Suprapubic skin (tissue), 4 donors: ENCODE data around the gene SCN4A. TPM values are rescaled to one million over a fixed set of nuclear protein-coding genes. Genes with fewer than 3 reads are reported as not detected.
A peak's percentile ranks its signal among the peaks of the same experiment; 100 is the strongest.
"Not testable (repeated sequence)": the region's sequence is repeated elsewhere in the genome, so short reads cannot be mapped to it uniquely, and the experiment has no call there.

Experiments used
- DNase-seq, 2 donors: peaks; one replicate each; pipeline ENCODE4 v3.0.0-alpha.2; 2019; ENCODE audit warnings: low spot score in 2 of 2
- H3K27ac ChIP-seq: fragments of 200-600 bp; sonication (generic); one replicate; pipeline ENCODE4 v1.5.1; 2019
- H3K27me3 ChIP-seq: fragments of 200-600 bp; sonication (generic); one replicate; pipeline ENCODE4 v1.5.1; 2019
- H3K36me3 ChIP-seq: fragments of 200-600 bp; sonication (generic); one replicate; pipeline ENCODE4 v1.5.1; 2019
- H3K4me1 ChIP-seq: fragments of 200-600 bp; sonication (generic); one replicate; pipeline ENCODE4 v1.5.1; 2019
- H3K4me3 ChIP-seq: fragments of 200-600 bp; sonication (generic); one replicate; pipeline ENCODE4 v1.5.1; 2019; ENCODE audit warnings: mild to moderate bottlenecking
- H3K9me3 ChIP-seq: fragments of 200-600 bp; sonication (generic); one replicate; pipeline ENCODE4 v1.5.1; 2019
- EP300 ChIP-seq: sonication (generic); formaldehyde crosslinking; IDR thresholded peaks from one replicate; pipeline ENCODE4 v1.6.1; 2017; ENCODE audit warnings: antibody characterized with exemption
- POLR2A ChIP-seq, 2 donors: fragments of 450-650 bp; IDR thresholded peaks; one replicate each; pipeline ENCODE4 v1.6.1; 2017; ENCODE audit warnings: antibody characterized with exemption in 2 of 2, mild to moderate bottlenecking in 2 of 2, moderate library complexity in 2 of 2
- POLR2AphosphoS5 ChIP-seq, 3 donors: sonication (generic); formaldehyde crosslinking; IDR thresholded peaks; one replicate each; pipeline ENCODE4 v1.6.1; 2017; ENCODE audit warnings: antibody characterized with exemption in 3 of 3
- WGBS: methylation state at CpG from one replicate; pipeline ENCODE4 v1.1.5; 2018; 5-methylcytosine and 5-hydroxymethylcytosine counted together
- total RNA-seq, 4 donors: library from RNA; depleted of rRNA; stranded (reverse); fragments of >200 nt; gene quantifications; one replicate each; pipeline ENCODE4 v1.1.0, GENCODE V29; 2016
- TF ChIP-seq, protein P1 (sequence below), 2 donors: fragments of 200-600 bp in 1 of 2; fragments of 450-650 bp in 1 of 2; sonication (generic) in 1 of 2; IDR thresholded peaks; one replicate each; pipeline ENCODE4 v1.5.1; 2016 to 2019; ENCODE audit warnings: antibody characterized with exemption in 2 of 2, mild to moderate bottlenecking in 1 of 2, moderate library complexity in 1 of 2

SCN4A gene
- 1 to 10 TPM in 2 of 4 donors, under 1 TPM in 2; 0.45 to 4.5 (median 1.6) TPM for total RNA-seq

DNA sequence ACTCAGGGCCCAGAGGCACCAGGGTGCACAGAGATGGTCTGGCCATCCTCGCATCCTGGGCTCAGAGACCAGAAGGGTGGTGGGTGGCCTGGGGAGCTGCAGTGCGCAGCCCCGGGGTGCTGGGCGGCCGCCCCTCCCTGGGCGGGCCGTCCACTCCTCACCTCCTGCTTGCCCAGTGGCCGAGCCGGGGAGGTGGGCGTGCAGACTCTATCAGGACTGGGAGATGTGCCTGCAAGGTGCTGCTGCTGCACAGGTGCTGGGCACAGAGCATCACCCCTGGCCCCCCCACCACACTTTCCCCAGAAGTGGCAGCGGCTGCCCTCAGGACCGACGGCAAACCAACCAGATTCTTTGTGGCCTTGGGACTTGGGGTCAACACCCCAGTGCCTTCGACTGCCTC is at the start of gene SCN4A:
Gene SCN4A (minus strand): TSS at position 123 of the 400 bp plus-strand sequence. CDS start 77 bp downstream, at position 46.
- no peak within 1 kb of the TSS for H3K27ac ChIP-seq
- 100% methylated on average over 5 of the region's 14 CpGs for WGBS
- DNase-seq = no peak
- H3K4me1 ChIP-seq = peaks cover 6% of the 10 kb centered on the region
- no peaks in the 10 kb centered on the region for H3K36me3 ChIP-seq
- no peaks in the 10 kb centered on the region for H3K27me3 ChIP-seq
- TF ChIP-seq POLR2A (IDR thresholded peaks at IDR 0.05) (no peak), EP300 (no peak), POLR2AphosphoS5 (IDR thresholded peaks at IDR 0.05) (no peak)
- TF ChIP-seq, protein P1, sequence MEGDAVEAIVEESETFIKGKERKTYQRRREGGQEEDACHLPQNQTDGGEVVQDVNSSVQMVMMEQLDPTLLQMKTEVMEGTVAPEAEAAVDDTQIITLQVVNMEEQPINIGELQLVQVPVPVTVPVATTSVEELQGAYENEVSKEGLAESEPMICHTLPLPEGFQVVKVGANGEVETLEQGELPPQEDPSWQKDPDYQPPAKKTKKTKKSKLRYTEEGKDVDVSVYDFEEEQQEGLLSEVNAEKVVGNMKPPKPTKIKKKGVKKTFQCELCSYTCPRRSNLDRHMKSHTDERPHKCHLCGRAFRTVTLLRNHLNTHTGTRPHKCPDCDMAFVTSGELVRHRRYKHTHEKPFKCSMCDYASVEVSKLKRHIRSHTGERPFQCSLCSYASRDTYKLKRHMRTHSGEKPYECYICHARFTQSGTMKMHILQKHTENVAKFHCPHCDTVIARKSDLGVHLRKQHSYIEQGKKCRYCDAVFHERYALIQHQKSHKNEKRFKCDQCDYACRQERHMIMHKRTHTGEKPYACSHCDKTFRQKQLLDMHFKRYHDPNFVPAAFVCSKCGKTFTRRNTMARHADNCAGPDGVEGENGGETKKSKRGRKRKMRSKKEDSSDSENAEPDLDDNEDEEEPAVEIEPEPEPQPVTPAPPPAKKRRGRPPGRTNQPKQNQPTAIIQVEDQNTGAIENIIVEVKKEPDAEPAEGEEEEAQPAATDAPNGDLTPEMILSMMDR (IDR thresholded peaks at IDR 0.05) = no peak
- H3K9me3 ChIP-seq = no peaks in the 10 kb centered on the region
- H3K4me3 ChIP-seq = no peak within 1 kb of the TSS

DNA sequence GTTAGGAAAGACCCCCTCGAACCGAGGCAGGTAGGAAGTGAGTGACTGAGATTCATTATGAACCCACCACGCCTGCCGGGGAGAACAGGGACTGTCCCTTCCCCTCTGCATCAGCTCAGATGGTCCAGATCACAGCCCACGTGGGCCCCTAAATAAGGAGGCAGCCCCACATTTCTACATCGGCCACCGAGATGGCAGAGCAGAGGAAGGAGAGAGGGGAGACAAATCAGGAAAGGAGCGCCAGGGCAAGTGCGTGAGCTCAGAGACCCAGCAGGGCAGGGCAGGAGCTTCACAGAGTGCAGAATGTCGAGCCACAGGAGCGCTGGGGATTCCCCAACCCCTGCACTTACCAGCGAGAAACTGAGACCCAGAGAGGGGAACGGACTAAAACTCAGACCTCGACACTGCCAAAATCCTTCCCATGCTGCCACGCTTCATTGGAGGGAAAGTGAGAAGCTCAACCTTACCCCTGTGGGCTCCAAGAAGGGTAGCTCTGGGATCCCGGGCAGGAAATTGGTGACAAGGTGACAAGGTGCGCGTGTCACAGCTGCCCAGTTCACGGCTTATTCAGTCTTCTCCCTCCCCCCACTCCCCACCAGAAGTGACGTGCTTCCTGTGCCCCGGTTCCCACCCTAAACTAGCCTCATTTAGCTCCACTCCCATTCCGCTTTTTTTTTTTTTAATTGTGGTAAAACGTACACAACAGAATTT is 47.5 kb upstream of the SCN4A start, which contains the start of gene ICAM2:
Gene ICAM2 (minus strand): TSS at position 578 of the 711 bp plus-strand sequence. CDS start 13,942 bp downstream, outside the sequence.
- 27% methylated on average over 22 of the region's 23 CpGs for WGBS
- peaks cover 7% of the 10 kb centered on the region for H3K4me1 ChIP-seq

DNA sequence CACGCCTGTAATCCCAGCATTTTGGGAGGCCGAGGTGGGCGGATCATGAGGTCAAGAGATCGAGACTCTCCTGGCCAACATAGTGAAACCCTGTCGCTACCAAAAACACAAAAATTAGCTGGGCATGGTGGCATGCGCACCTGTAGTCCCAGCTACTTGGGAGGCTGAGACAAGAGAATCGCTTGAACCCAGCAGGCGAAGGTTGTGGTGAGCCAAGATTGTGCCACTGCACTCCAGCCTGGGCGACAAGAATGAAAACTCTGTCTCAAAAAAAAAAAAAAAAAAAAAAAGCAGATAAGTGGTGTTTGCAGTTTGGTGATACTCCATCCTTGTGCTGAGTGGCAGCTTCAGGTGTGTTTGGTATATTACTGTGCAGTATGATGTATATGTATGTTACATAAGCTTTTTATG is 46.8 kb upstream of the SCN4A start:
- H3K27me3 ChIP-seq, H3K9me3 ChIP-seq, H3K36me3 ChIP-seq: not testable (repeated sequence)
- peak; percentile 10 to 23 for DNase-seq
- peak overlapping the region; percentile 40 for H3K4me3 ChIP-seq
- peaks cover 11% of the 10 kb centered on the region for H3K4me1 ChIP-seq
- peak overlapping the region; percentile 73 for H3K27ac ChIP-seq
- 78% methylated on average over 9 of the region's 9 CpGs for WGBS

More for the DNA sequence above, 47.5 kb upstream of the SCN4A start, which contains the start of gene ICAM2:
- peak within 1 kb of the TSS; percentile 40 for H3K4me3 ChIP-seq
- H3K9me3 ChIP-seq = no peaks in the 10 kb centered on the region
- peak within 1 kb of the TSS; percentile 73 for H3K27ac ChIP-seq
- H3K36me3 ChIP-seq = no peaks in the 10 kb centered on the region
- H3K27me3 ChIP-seq = no peaks in the 10 kb centered on the region
- TF ChIP-seq, protein P1 (IDR thresholded peaks at IDR 0.05) = no peak
- no peak for TF ChIP-seq POLR2AphosphoS5 (IDR thresholded peaks at IDR 0.05)
- peak; percentile 75 to 84 for DNase-seq

DNA sequence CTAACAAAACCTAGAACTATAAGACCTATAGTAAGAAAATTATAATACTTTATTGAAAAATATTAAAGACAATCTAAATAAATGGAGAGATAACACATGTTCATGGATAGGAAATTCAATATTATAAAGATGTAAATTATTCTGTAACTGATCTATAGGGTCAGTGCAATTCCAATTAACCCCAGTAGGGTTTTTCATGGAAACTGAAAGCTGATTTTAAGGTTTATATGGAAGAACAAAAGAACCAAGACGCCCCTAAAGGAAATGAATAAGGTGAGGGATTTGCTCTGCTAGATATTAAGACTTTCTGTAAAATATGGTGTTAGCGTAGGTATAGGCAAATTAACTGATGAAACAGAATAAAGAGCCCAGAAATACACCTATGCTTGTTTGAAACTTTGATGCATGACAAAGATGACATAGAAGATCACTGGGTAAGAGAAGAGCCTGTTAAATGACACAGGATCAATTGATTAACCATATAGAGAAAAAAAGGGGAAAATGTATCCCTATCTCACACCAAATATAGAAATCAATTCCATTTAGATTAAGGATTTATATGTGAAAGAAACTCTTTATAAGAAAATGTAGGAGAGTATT is 44.8 kb upstream of the SCN4A start:
- H3K36me3 ChIP-seq = no peaks in the 10 kb centered on the region
- H3K4me1 ChIP-seq = peaks cover 11% of the 10 kb centered on the region
- no peaks in the 10 kb centered on the region for H3K27me3 ChIP-seq
- DNase-seq = no peak
- H3K27ac ChIP-seq = no peak overlapping the region
- WGBS = 81% methylated on average over 2 of the region's 2 CpGs
- no peak overlapping the region for H3K4me3 ChIP-seq
- no peaks in the 10 kb centered on the region for H3K9me3 ChIP-seq
- TF ChIP-seq POLR2A (IDR thresholded peaks at IDR 0.05) = no peak
- TF ChIP-seq, protein P1 (IDR thresholded peaks at IDR 0.05) = peak in 1 of 2 donors; percentile 14

DNA sequence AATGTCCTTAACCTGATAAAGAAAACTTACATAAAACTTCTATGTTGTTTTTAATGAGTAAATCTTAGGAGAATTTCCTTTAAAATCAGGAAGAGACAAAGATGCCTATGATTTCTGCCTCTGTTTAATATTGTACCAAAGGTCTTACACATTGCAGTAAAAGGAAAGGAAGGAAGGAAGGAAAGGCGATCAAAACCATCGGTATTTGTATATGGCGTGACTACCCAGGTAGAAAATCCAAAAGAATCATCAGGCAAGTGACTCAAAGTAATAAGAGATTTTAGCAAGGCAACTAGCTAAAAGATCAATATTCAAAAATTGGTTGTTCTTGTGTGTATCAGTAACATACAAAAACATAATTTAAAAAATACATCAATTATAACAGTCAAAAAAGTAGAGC is 44.3 kb upstream of the SCN4A start:
- Histone ChIP-seq H3K4me1 (peaks cover 11% of the 10 kb centered on the region), H3K27me3 (no peaks in the 10 kb centered on the region), H3K36me3 (no peaks in the 10 kb centered on the region), H3K27ac (no peak overlapping the region), H3K9me3 (no peaks in the 10 kb centered on the region), H3K4me3 (no peak overlapping the region)
- DNase-seq = no peak
- TF ChIP-seq EP300 = no peak
- no peak for TF ChIP-seq POLR2AphosphoS5 (IDR thresholded peaks at IDR 0.05)
- TF ChIP-seq, protein P1 (IDR thresholded peaks at IDR 0.05) = no peak
- no peak for TF ChIP-seq POLR2A (IDR thresholded peaks at IDR 0.05)
- 75% methylated on average over 3 of the region's 3 CpGs for WGBS
